OCI-LY1 (cell line): ENCODE measurements around the gene UBR2.

Source experiments
- H2AFZ ChIP-seq: fragments of 200-600 bp; sonication (generic), shearing (Covaris generic); 2 replicates; pipeline ENCODE4 v1.6.0; 2014; ENCODE audit warnings: antibody characterized with exemption, mild to moderate bottlenecking, low read length
- H3F3A ChIP-seq: fragments of 200-600 bp; sonication (generic), shearing (Covaris generic); 2 replicates; pipeline ENCODE4 v1.6.0; 2014; ENCODE audit warnings: mild to moderate bottlenecking, antibody characterized with exemption, low read length, moderate library complexity; ENCODE audit not compliant: insufficient read depth
- H3K27ac ChIP-seq: fragments of 200-600 bp; sonication (generic); 2 replicates; pipeline ENCODE4 v1.5.1; 2014; ENCODE audit warnings: low read length, mixed run types, mild to moderate bottlenecking, low read depth; ENCODE audit not compliant: poor library complexity, severe bottlenecking
- H3K27me3 ChIP-seq: fragments of 200-600 bp; sonication (generic); 2 replicates; pipeline ENCODE4 v1.6.0; 2014; ENCODE audit warnings: antibody characterized with exemption, mild to moderate bottlenecking, low read length, moderate library complexity; ENCODE audit not compliant: insufficient read depth
- H3K36me3 ChIP-seq: fragments of 200-600 bp; sonication (generic); 2 replicates; pipeline ENCODE4 v1.6.1; 2014; ENCODE audit warnings: mild to moderate bottlenecking, antibody characterized with exemption, low read length, moderate library complexity, mixed read lengths; ENCODE audit not compliant: insufficient read depth
- H3K4me1 ChIP-seq: fragments of 200-600 bp; sonication (generic); 2 replicates; pipeline ENCODE4 v1.5.1; 2014; ENCODE audit warnings: mild to moderate bottlenecking, low read length, moderate library complexity; ENCODE audit not compliant: insufficient read depth, severe bottlenecking
- H3K4me2 ChIP-seq: fragments of 200-600 bp; sonication (generic), shearing (Covaris generic); 2 replicates; pipeline ENCODE4 v1.6.1; 2014; ENCODE audit warnings: low read length
- H3K4me3 ChIP-seq: fragments of 200-600 bp; sonication (generic); 2 replicates; pipeline ENCODE4 v1.5.1; 2014; ENCODE audit warnings: low read length, low read depth, mild to moderate bottlenecking, mixed read lengths; ENCODE audit not compliant: poor library complexity, severe bottlenecking
- H3K79me2 ChIP-seq: fragments of 200-600 bp; shearing (Covaris generic); 2 replicates; pipeline ENCODE4 v1.6.1; 2016; ENCODE audit warnings: mixed run types, low read length, mixed read lengths; ENCODE audit not compliant: insufficient read depth
- H3K9ac ChIP-seq: fragments of 200-600 bp; sonication (generic), shearing (Covaris generic); 2 replicates; pipeline ENCODE4 v1.6.1; 2014; ENCODE audit warnings: mild to moderate bottlenecking, low read length, mixed read lengths
- H3K9me2 ChIP-seq: fragments of 200-600 bp; sonication (generic), shearing (Covaris generic); 2 replicates; pipeline ENCODE4 v1.6.1; 2014; ENCODE audit warnings: low read depth, mild to moderate bottlenecking, low read length, mixed read lengths
- H3K9me3 ChIP-seq: fragments of 200-600 bp; shearing (Covaris generic); 2 replicates; pipeline ENCODE4 v1.6.1; 2014; ENCODE audit warnings: low read length, mixed read lengths
- H4K20me1 ChIP-seq: fragments of 200-600 bp; sonication (generic), shearing (Covaris generic); 2 replicates; pipeline ENCODE4 v1.6.0; 2016; ENCODE audit warnings: mild to moderate bottlenecking, low read length; ENCODE audit not compliant: insufficient read depth
- EZH2 ChIP-seq: fragments of 200-600 bp; sonication (generic), shearing (Covaris generic); IDR thresholded peaks from 2 replicates; pipeline ENCODE4 v1.8.0; 2017; ENCODE audit warnings: borderline replicate concordance, mixed run types, mild to moderate bottlenecking, antibody characterized with exemption, low read length, moderate library complexity, mixed read lengths
- TF ChIP-seq, protein P1 (sequence below): fragments of 200-600 bp; sonication (generic), shearing (Covaris generic); IDR thresholded peaks from 2 replicates; pipeline ENCODE4 v1.5.1; 2017; ENCODE audit warnings: mild to moderate bottlenecking, antibody characterized with exemption, low read length, moderate library complexity, mixed read lengths

UBR2 gene

DNA sequence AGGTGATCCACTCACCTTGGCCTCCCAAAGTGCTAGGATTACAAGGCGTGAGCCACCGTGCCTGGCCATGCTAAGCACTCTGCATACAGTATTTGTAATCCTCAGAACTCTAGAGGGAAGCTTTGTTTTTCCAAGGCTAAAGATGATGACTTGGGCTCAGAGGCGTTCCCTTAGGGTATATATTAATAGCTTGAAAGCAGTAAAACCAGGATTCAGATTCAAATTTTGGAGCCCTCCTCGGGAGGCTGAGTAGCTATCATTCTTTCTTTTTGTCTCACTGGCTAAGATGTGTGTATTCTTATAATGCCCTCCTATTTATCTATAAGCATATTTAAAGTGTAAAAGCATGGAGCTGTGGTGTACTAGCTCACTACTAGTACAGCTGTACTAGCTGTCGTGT lies 90.0 kb downstream of the UBR2 start:
- Histone ChIP-seq H3K4me2 (no peak overlapping the region), H3K4me3 (no peak overlapping the region), H3K4me1 (no peaks in the 10 kb centered on the region), H4K20me1 (no peaks in the 10 kb centered on the region), H2AFZ (no peak overlapping the region), H3K9me2 (no peaks in the 10 kb centered on the region), H3K27ac (no peak overlapping the region), H3F3A (no peaks in the 10 kb centered on the region), H3K79me2 (no peaks in the 10 kb centered on the region), H3K9ac (no peak overlapping the region), H3K36me3 (peaks cover 64% of the 10 kb centered on the region; the same call in 1 of the 2 replicates), H3K27me3 (no peaks in the 10 kb centered on the region), H3K9me3 (no peaks in the 10 kb centered on the region)
- TF ChIP-seq, protein P1, sequence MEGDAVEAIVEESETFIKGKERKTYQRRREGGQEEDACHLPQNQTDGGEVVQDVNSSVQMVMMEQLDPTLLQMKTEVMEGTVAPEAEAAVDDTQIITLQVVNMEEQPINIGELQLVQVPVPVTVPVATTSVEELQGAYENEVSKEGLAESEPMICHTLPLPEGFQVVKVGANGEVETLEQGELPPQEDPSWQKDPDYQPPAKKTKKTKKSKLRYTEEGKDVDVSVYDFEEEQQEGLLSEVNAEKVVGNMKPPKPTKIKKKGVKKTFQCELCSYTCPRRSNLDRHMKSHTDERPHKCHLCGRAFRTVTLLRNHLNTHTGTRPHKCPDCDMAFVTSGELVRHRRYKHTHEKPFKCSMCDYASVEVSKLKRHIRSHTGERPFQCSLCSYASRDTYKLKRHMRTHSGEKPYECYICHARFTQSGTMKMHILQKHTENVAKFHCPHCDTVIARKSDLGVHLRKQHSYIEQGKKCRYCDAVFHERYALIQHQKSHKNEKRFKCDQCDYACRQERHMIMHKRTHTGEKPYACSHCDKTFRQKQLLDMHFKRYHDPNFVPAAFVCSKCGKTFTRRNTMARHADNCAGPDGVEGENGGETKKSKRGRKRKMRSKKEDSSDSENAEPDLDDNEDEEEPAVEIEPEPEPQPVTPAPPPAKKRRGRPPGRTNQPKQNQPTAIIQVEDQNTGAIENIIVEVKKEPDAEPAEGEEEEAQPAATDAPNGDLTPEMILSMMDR = no peak
- TF ChIP-seq EZH2 = no peak

DNA sequence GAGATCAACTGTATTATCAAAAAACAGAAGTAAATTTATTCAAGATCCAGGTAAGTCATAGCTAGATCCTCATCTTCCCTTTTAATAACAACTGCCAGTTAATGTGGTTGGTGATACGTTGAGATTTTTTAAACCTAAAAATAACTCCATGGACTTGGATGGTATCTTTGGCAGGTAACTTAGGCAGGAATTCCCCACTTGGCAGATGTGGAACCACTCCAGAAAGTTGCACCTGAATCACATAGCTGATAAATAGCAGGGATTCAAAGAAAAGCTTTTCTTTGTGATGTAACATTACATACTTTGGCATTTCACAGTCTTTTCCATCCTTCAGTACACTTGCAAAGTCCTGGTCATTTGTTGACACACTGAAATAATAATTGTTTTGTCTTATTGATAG lies 96.0 kb downstream of the UBR2 start:
- H3K4me2 ChIP-seq = no peak overlapping the region
- H3K27ac ChIP-seq = no peak overlapping the region
- H3K9me2 ChIP-seq = no peaks in the 10 kb centered on the region
- H3K79me2 ChIP-seq = no peaks in the 10 kb centered on the region
- H3K9me3 ChIP-seq = no peaks in the 10 kb centered on the region
- H3K27me3 ChIP-seq = no peaks in the 10 kb centered on the region
- H2AFZ ChIP-seq = no peak overlapping the region
- H4K20me1 ChIP-seq = no peaks in the 10 kb centered on the region
- TF ChIP-seq, protein P1 = no peak
- H3F3A ChIP-seq = no peaks in the 10 kb centered on the region
- no peaks in the 10 kb centered on the region for H3K4me1 ChIP-seq
- no peak overlapping the region for H3K9ac ChIP-seq
- no peak overlapping the region for H3K4me3 ChIP-seq
- peaks cover 72% of the 10 kb centered on the region for H3K36me3 ChIP-seq

DNA sequence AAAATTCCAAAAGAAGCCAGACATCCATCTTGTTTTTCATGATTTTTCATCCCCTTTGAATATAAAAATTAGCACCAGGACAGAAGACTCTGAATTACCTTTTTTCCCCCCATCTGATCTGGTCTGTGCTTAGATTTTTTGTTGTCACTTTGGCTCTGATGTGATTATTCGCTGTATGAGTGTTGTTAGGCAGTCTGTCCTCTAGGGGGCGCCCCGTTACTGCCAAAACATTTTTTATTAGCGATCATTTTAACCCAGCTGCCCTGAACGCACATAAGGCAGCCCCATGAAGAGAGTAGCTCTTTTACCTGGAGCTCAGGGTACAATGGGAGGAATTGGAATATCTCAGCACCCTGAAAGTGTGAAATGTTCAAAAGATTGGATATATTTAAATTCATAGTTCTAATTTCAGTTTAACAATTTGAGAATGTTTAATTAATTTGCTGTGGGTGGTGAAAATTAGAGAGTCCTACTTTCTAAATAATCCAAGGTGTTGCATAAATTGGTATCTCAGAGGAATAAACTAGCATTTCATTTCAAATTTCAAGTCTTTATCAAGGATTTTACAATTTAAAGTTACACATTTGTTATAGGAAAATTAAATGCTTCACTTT lies 97.8 kb downstream of the UBR2 start:
- no peaks in the 10 kb centered on the region for H3K9me3 ChIP-seq
- TF ChIP-seq EZH2 = no peak
- TF ChIP-seq, protein P1 = peak; percentile 89
- H3K27ac ChIP-seq = no peak overlapping the region
- no peaks in the 10 kb centered on the region for H3K79me2 ChIP-seq
- H2AFZ ChIP-seq = no peak overlapping the region
- H3K4me2 ChIP-seq = no peak overlapping the region
- no peaks in the 10 kb centered on the region for H3K4me1 ChIP-seq
- H3K4me3 ChIP-seq = no peak overlapping the region
- H3F3A ChIP-seq = no peaks in the 10 kb centered on the region
- H3K27me3 ChIP-seq = no peaks in the 10 kb centered on the region
- no peaks in the 10 kb centered on the region for H3K9me2 ChIP-seq
- peaks cover 80% of the 10 kb centered on the region for H3K36me3 ChIP-seq
- no peak overlapping the region for H3K9ac ChIP-seq
- no peaks in the 10 kb centered on the region for H4K20me1 ChIP-seq
